Astrocyte of the cerebellum (primary cell): ENCODE data around the gene GINS2.

Experiments used
- DNase-seq: peaks from one replicate; pipeline ENCODE4 v3.0.0-alpha.2; 2011; ENCODE audit warnings: low read depth
- H3K4me3 ChIP-seq: 2 replicates; pipeline ENCODE4 v1.5.1; 2011; ENCODE audit warnings: mild to moderate bottlenecking, low read depth, low read length, moderate library complexity
- CTCF ChIP-seq: IDR thresholded peaks from 2 replicates; pipeline ENCODE4 v1.5.1; 2012; ENCODE audit warnings: low read length, low read depth, moderate library complexity, mild to moderate bottlenecking; ENCODE audit errors: missing control alignments
- in situ Hi-C: cut with HindIII; loops from 2 replicates; pipeline ENCODE4 v1.10.0; 2017; ENCODE audit warnings: low sequenced_read_pairs

GINS2 gene

GRCh38 chr16:85650135-85650843 lies 38.5 kb downstream of the GINS2 start:
- TF ChIP-seq CTCF = no peak
- DNase-seq = no peak
- H3K4me3 ChIP-seq = no peak overlapping the region
- in situ Hi-C loops = no loop called here

- DNase-seq = no peak
- no peak for TF ChIP-seq CTCF
- in situ Hi-C loops = no loop called here
- no peak overlapping the region for H3K4me3 ChIP-seq
Measured at GRCh38 chr16:85649411-85650134, 39.2 kb downstream of the GINS2 start.

- no peak overlapping the region for H3K4me3 ChIP-seq
- no peak for TF ChIP-seq CTCF
- in situ Hi-C loops = no loop called here
- DNase-seq = no peak
Measured at GRCh38 chr16:85648805-85649204, 39.9 kb downstream of the GINS2 start.

- TF ChIP-seq CTCF = no peak
- DNase-seq = no peak
- in situ Hi-C loops = no loop called here
- H3K4me3 ChIP-seq = no peak overlapping the region
Measured at GRCh38 chr16:85648070-85648714, 40.6 kb downstream of the GINS2 start.

GRCh38 chr16:85646976-85647375 lies 41.8 kb downstream of the GINS2 start:
- no peak for TF ChIP-seq CTCF
- in situ Hi-C loops = no loop called here
- no peak overlapping the region for H3K4me3 ChIP-seq
- DNase-seq = no peak

- no peak overlapping the region for H3K4me3 ChIP-seq
- TF ChIP-seq CTCF = no peak
- in situ Hi-C loops = no loop called here
- no peak for DNase-seq
Measured at GRCh38 chr16:85646358-85646907, 42.3 kb downstream of the GINS2 start.
